Right atrium auricular region (tissue), 2 donors: ENCODE results near the gene CDK8. TPM values are rescaled to one million over a fixed set of nuclear protein-coding genes. Genes with fewer than 3 reads are reported as not detected.

Experiments
- DNase-seq: peaks from one replicate; pipeline ENCODE4 v3.0.0-alpha.2; 2019; ENCODE audit warnings: low spot score
- H3K27ac ChIP-seq, 2 donors: fragments of 200-600 bp; sonication (generic); 1 replicate in 1 of 2; 2 replicates in 1 of 2; pipeline ENCODE4 v1.5.1; 2016 to 2019
- H3K27me3 ChIP-seq, 2 donors: fragments of 200-600 bp; sonication (generic); one replicate each; pipeline versions ENCODE4 v1.5.1 to v1.6.0; 2017 to 2019
- H3K36me3 ChIP-seq: fragments of 200-600 bp; sonication (generic); one replicate; pipeline ENCODE4 v1.5.1; 2016
- H3K4me1 ChIP-seq, 2 donors: fragments of 200-600 bp; sonication (generic); one replicate each; pipeline versions ENCODE4 v1.5.1 to v1.6.0; 2017 to 2019
- H3K4me3 ChIP-seq, 2 donors: fragments of 200-600 bp; sonication (generic); 1 replicate in 1 of 2; 2 replicates in 1 of 2; pipeline ENCODE4 v1.5.1; 2017 to 2019; ENCODE audit warnings: mild to moderate bottlenecking in 1 of 2, moderate library complexity in 1 of 2
- H3K9me3 ChIP-seq, 2 donors: fragments of 200-600 bp; sonication (generic); one replicate each; pipeline ENCODE4 v1.5.1; 2019
- CTCF ChIP-seq, 2 donors: fragments of 200-600 bp; sonication (generic); IDR thresholded peaks; one replicate each; pipeline ENCODE4 v1.5.1; 2019; ENCODE audit warnings: antibody characterized with exemption in 2 of 2
- total RNA-seq, 2 donors: library from RNA; depleted of rRNA; stranded (reverse); fragments of >200 nt; gene quantifications; one replicate each; pipeline ENCODE4 v1.1.0, GENCODE V29; 2016

The CDK8 gene
- total RNA-seq, 2 donors from 2014 or later = 8.6 to 10.4 TPM

GRCh38 chr13:26384587-26384986, 130.7 kb downstream of the CDK8 start:
- no peak for TF ChIP-seq CTCF (IDR thresholded peaks at IDR 0.05)
- DNase-seq = no peak
- no peaks in the 10 kb centered on the region for H3K27me3 ChIP-seq
- H3K27ac ChIP-seq = no peak overlapping the region
- H3K4me1 ChIP-seq = peaks cover 0 to 3% of the 10 kb centered on the region in 2 donors
- peaks cover 19% of the 10 kb centered on the region for H3K36me3 ChIP-seq
- no peak overlapping the region for H3K4me3 ChIP-seq
- no peaks in the 10 kb centered on the region for H3K9me3 ChIP-seq

GRCh38 chr13:26386026-26386425, 132.1 kb downstream of the CDK8 start:
- TF ChIP-seq CTCF (IDR thresholded peaks at IDR 0.05) = no peak
- Histone ChIP-seq H3K4me1 (peaks cover 0 to 3% of the 10 kb centered on the region in 2 donors), H3K36me3 (peaks cover 25% of the 10 kb centered on the region), H3K27ac (no peak overlapping the region), H3K27me3 (no peaks in the 10 kb centered on the region), H3K4me3 (no peak overlapping the region), H3K9me3 (no peaks in the 10 kb centered on the region)
- no peak for DNase-seq

- no peak for DNase-seq
- H3K4me1 ChIP-seq = no peaks in the 10 kb centered on the region
- no peak for TF ChIP-seq CTCF (IDR thresholded peaks at IDR 0.05)
- no peaks in the 10 kb centered on the region for H3K27me3 ChIP-seq
- H3K9me3 ChIP-seq = no peaks in the 10 kb centered on the region
- no peak overlapping the region for H3K4me3 ChIP-seq
- no peak overlapping the region for H3K27ac ChIP-seq
- H3K36me3 ChIP-seq = peaks cover 22% of the 10 kb centered on the region
These were observed 136.3 kb downstream of the CDK8 start for GRCh38 chr13:26390203-26390602.

GRCh38 chr13:26400545-26400944, 146.6 kb downstream of the CDK8 start:
- H3K4me1 ChIP-seq = no peaks in the 10 kb centered on the region
- no peak overlapping the region for H3K4me3 ChIP-seq
- no peak for TF ChIP-seq CTCF (IDR thresholded peaks at IDR 0.05)
- H3K27me3 ChIP-seq = no peaks in the 10 kb centered on the region
- no peak for DNase-seq
- H3K9me3 ChIP-seq = no peaks in the 10 kb centered on the region
- peaks cover 45% of the 10 kb centered on the region for H3K36me3 ChIP-seq
- H3K27ac ChIP-seq = no peak overlapping the region

- peaks cover 47% of the 10 kb centered on the region for H3K36me3 ChIP-seq
- TF ChIP-seq CTCF (IDR thresholded peaks at IDR 0.05) = no peak
These were observed 147.1 kb downstream of the CDK8 start for GRCh38 chr13:26401069-26401468.

GRCh38 chr13:26401578-26402021, 147.7 kb downstream of the CDK8 start:
- peaks cover 53% of the 10 kb centered on the region for H3K36me3 ChIP-seq
- no peak overlapping the region for H3K4me3 ChIP-seq
- TF ChIP-seq CTCF (IDR thresholded peaks at IDR 0.05) = no peak
- no peaks in the 10 kb centered on the region for H3K4me1 ChIP-seq
- H3K27me3 ChIP-seq = no peaks in the 10 kb centered on the region
- H3K9me3 ChIP-seq = no peaks in the 10 kb centered on the region
- no peak for DNase-seq
- no peak overlapping the region for H3K27ac ChIP-seq

More at GRCh38 chr13:26401069-26401468, 147.1 kb downstream of the CDK8 start:
- DNase-seq = no peak
- no peaks in the 10 kb centered on the region for H3K4me1 ChIP-seq
- H3K9me3 ChIP-seq = no peaks in the 10 kb centered on the region
- H3K4me3 ChIP-seq = no peak overlapping the region
- H3K27me3 ChIP-seq = no peaks in the 10 kb centered on the region
- no peak overlapping the region for H3K27ac ChIP-seq
